Left ventricle myocardium superior (tissue), 1 donor: Measurements from ENCODE around the gene CLUH. TPM values are rescaled to one million over a fixed set of nuclear protein-coding genes. Genes with fewer than 3 reads are reported as not detected.
"Not testable (repeated sequence)": the region's sequence is repeated elsewhere in the genome, so short reads cannot be mapped to it uniquely, and the experiment has no call there.

Source experiments
- ATAC-seq: fragments of 200-7000 bp; cut with Tn5 transposase; one replicate; pipeline ENCODE4 v1.9.1; 2020; ENCODE audit warnings: mild to moderate bottlenecking, moderate library complexity
- DNase-seq: peaks from one replicate; pipeline ENCODE4 v3.0.0-alpha.2; 2020
- intact Hi-C: fragments of 100-400 bp; cut with micrococcal nuclease; formaldehyde crosslinking; loops from one replicate; pipeline ENCODE4 v1.11.0; 2022
- total RNA-seq: library from RNA; stranded (reverse); fragmentation: NEBNext Ultra II Directional; extraction: Animal tissue kit (Norgen Biotek cat#: 25700); gene quantifications from one replicate; pipeline ENCODE4 v1.2.1, GENCODE V29; 2021
- donor health status: DM: no; HTN: yes; CAD: no; lungs with severe emphysema.

The CLUH gene
- total RNA-seq, 1 donor from 2014 or later = 205 TPM

GRCh38 chr17:2705888-2706795 lies 5.4 kb downstream of the CLUH start:
- DNase-seq = peak; percentile 40
- no peak for ATAC-seq
- intact Hi-C loops = no loop called here

DNA sequence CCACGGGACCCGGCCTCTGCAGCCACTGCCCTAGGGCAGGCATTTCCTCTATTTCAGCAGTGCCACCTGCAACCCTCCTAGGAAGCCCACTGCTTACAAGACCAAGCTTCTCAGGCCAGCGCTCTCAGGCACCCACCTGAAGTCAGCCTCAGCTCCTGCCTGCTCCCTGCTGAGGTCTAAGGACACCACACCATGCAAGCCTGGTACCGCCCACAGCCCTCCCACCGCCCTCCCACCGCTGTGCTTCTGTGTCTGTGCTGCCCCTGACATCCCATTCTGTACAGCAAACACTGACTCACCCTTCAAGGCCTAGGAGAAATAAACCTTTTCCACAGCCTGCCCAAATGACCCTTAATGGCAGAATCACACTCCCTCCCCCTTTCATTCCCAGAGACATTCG lies 6.3 kb downstream of the CLUH start:
- intact Hi-C loops = no loop called here
- DNase-seq (peak; percentile 33), ATAC-seq (no peak)

- DNase-seq (no peak), ATAC-seq (no peak)
- intact Hi-C loops = no loop called here
These were observed 6.7 kb downstream of the CLUH start for GRCh38 chr17:2704890-2705248.

- intact Hi-C loops = no loop called here
- ATAC-seq (peak; percentile 5), DNase-seq (peak; percentile 70)
These were observed 7.3 kb downstream of the CLUH start for GRCh38 chr17:2704031-2704889.

DNA sequence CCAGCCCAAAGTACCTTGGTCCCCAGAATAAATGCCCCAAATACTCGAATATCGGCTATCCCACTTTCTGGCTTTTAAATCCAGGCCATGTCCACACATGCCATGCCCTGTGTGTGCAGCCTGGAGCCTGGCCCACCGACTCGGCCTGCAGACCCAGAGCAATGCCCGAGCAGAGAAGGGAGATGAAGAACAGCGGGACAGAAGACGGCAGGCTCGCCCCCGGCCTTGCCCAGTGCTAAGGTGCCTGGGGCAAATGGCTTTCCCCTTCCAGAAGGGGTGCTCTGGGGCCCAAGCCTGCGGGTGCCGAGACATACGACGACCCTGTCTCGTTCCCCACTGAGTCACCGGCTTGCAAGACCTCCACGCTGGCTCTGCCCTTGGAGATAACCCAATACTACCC lies 8.0 kb downstream of the CLUH start:
- intact Hi-C loops = no loop called here

DNA sequence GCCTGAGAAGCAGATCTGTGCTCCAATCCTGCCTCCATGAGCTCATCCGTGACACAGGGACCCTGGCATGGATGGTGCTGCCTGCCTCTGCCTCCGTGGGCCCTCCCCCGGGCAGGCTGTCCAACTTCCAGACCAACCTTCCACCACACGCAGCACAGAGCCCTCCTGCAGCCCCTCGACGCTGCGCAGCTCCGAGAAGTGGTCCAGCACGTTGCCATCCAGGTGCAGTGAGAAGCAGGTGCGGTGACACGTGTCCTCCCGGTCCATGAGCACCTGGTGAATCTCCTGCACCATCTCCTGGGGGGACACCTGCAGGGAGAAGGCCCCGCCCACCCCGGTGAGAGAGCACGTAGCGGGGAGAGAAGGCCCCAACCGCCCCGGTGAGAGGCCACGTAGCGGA lies 8.4 kb downstream of the CLUH start:
- intact Hi-C loops = no loop called here
- DNase-seq = peak; percentile 32
- no peak for ATAC-seq

More for the DNA sequence above, 8.0 kb downstream of the CLUH start:
- ATAC-seq (no peak), DNase-seq (no peak)

DNA sequence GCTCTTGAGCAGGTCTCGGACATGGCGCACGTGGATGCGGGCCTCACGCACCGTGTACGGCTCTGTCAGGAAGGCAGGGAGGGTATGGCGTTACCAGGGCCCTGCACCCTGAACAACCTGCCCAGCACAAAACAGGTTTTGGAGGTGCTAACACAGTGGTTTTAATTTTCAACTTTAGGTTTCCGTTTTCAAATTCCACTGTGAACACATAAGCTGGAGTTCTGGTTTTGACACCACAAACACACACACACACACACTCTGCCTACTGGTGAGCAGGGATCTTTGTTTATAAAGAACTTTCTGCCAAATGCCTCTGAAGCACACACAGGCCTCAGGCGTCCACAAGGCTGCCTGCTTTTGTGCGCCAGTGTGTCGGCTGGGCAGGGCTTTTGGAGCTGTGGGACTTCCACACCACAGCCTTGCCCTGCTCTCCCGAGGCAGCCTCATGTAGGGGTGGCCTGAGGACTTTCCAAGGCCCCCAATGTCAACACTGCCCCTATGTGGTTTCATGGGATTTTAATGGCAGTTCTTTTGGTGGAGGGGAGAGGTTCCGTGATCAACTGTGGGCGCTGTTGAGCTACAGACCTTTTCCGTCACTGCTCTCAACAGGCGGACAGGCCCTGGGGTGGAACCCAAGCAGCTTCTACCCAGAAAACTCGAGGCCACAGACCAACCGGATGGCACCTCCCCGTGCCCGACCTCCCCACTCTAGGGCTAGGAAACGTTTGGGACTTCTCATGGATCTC lies 9.4 kb downstream of the CLUH start:
- ATAC-seq = no peak
- DNase-seq = no peak
- intact Hi-C loops = no loop called here

- DNase-seq = peak; percentile 33
- intact Hi-C loops = no loop called here
These were observed 10.2 kb downstream of the CLUH start for GRCh38 chr17:2701161-2701995.

DNA sequence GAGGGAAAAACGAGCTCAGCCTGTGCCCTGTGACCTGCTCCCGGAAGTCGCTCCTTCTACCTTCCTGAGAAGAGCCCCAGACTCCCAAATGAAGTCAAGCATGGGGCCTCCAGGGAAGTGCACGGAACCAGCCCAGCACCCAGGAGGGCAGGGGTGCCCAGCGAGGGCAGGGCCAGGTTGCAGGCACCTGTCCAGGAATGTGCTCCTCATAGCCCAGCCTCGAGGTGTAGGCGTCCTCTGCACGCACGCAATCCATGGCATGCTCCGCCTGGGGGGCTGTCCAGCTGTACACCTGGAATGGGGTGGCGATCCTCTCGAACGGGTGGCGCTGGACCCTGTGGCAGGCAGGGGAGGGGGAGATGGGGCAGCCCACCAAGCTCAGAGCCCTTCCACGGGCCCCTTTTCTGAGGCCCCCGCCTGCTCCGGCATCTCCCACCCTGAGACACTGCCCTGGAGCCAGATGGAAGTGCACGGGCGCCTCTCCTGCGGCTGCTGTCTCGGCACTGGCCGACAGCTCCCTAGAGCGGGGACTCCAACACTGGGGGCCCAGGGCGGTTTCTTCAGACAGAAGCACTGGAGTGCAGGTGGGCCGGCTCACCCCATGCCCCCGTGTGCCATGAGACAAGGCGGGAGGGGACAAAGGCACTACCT lies 10.9 kb downstream of the CLUH start:
- ATAC-seq (no peak), DNase-seq (no peak)
- intact Hi-C loops = no loop called here

More at GRCh38 chr17:2701161-2701995, 10.2 kb downstream of the CLUH start:
- ATAC-seq = no peak

DNA sequence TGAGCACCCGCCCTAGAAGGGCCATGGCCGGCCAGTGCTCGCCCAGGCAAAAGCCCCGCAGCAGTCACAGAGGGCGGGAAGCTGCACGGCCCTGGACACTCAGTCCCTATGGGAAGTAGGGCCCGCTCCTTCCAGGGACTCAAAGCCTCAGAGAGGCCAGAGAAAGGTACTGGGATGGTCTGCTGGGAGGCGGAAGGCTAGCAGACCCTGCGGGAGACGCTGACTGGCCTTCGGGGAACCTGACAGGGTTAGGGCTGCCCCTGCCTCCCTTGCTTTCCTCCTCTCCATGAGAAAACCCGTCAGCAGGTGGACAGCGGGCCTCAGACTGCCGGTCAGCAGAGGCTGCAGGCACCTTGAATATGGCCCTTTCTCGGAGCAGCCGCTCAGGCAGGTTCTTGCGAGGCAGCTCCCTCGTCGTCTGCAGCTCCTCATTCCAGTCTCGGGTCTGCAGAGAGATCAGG lies 11.5 kb downstream of the CLUH start:
- intact Hi-C loops = no loop called here
- ATAC-seq (no peak), DNase-seq (no peak)

GRCh38 chr17:2699216-2699805 lies 12.3 kb downstream of the CLUH start:
- intact Hi-C loops, DNase-seq, ATAC-seq: not testable (repeated sequence)

DNA sequence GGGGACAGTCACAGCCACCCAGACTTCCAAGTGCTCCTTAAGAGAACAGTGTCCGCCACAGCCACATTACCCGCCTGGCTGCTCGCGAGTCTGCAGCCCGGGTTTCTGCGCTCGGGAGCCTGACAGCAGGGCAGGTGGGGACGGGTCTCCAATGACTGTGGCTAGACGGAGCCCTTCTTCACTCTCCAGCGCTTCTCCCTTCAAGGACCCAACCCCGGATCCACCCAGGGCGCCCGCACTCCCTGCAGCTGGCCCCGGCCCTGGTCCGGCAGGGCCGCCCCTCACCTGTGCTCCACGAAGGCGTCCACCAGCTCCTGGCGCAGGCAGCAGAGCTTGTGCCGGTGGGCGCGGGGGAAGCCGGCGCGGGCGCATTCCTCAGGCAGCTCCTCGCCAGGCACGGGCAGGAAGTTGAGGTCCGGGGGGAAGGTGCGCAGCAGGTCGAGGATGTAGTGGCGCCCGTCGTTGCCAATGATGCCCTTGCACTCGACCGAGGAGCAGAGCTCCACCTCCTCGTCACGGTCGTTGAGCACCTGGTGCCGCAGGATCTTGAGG lies 13.9 kb downstream of the CLUH start:
- intact Hi-C loops = no loop called here
- DNase-seq (no peak), ATAC-seq (no peak)

GRCh38 chr17:2695961-2696760 lies 15.4 kb downstream of the CLUH start:
- intact Hi-C loops = no loop called here
- DNase-seq (no peak), ATAC-seq (no peak)

GRCh38 chr17:2695243-2695960 lies 16.2 kb downstream of the CLUH start:
- ATAC-seq (no peak), DNase-seq (no peak)
- intact Hi-C loops = no loop called here

- DNase-seq (no peak), ATAC-seq (no peak)
- intact Hi-C loops = no loop called here
These were observed 17.0 kb downstream of the CLUH start for GRCh38 chr17:2694381-2695242.
